PC-9 (cell line): ENCODE measurements around the gene GZMM.

ENCODE experiments used
- EZH2 ChIP-seq: fragments of 200-600 bp; sonication (generic); IDR thresholded peaks from 2 replicates; pipeline ENCODE4 v1.8.0; 2017; ENCODE audit warnings: antibody characterized with exemption, low read depth
- TF ChIP-seq, protein P1 (sequence below): fragments of 200-600 bp; sonication (generic); conservative IDR thresholded peaks from 2 replicates; pipeline ENCODE4 v1.6.1; 2017; ENCODE audit warnings: mixed run types, antibody characterized with exemption, mild to moderate bottlenecking, moderate library complexity

DNA sequence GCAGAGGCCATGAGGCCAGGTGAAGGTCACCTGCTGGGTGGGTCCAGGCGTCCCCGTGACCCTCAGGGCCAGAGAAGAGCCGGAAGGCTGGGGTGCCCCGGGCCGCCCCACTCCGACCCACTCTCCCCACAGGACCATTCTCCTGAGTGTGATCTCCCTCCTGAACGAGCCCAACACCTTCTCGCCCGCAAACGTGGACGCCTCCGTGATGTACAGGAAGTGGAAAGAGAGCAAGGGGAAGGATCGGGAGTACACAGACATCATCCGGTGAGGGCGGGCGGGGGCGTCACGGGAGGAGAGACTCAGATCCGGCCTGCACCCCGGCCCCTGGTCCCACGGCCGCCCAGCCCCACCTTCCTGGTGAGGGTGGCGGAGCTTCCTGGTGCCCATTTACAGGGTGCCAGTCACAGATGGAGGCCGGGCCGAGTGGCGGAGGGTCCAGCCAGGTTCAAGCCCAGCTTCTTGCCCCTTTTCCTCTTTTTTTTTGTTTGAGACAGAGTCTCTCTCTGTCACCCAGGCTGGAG lies 6.9 kb upstream of the GZMM start:
- TF ChIP-seq, protein P1, sequence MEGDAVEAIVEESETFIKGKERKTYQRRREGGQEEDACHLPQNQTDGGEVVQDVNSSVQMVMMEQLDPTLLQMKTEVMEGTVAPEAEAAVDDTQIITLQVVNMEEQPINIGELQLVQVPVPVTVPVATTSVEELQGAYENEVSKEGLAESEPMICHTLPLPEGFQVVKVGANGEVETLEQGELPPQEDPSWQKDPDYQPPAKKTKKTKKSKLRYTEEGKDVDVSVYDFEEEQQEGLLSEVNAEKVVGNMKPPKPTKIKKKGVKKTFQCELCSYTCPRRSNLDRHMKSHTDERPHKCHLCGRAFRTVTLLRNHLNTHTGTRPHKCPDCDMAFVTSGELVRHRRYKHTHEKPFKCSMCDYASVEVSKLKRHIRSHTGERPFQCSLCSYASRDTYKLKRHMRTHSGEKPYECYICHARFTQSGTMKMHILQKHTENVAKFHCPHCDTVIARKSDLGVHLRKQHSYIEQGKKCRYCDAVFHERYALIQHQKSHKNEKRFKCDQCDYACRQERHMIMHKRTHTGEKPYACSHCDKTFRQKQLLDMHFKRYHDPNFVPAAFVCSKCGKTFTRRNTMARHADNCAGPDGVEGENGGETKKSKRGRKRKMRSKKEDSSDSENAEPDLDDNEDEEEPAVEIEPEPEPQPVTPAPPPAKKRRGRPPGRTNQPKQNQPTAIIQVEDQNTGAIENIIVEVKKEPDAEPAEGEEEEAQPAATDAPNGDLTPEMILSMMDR = no peak
- TF ChIP-seq EZH2 = no peak
